WTC11 (cell line): ENCODE measurements around the gene ZBTB20. TPM values are rescaled to one million over a fixed set of nuclear protein-coding genes. Genes with fewer than 3 reads are reported as not detected.

Source experiments
- ATAC-seq: fragments of 200-7000 bp; cut with Tn5 transposase; 2 replicates; pipeline ENCODE4 v1.10.0; 2021; ENCODE audit warnings: mild to moderate bottlenecking, moderate library complexity
- CTCF ChIA-PET: fragments of 300-600 bp; sonication (Branson Sonifier 250); formaldehyde crosslinking; loops from one replicate; lab custom pipeline; 2021; ENCODE audit warnings: antibody characterized with exemption; lab: Charles Lee
- POLR2A ChIA-PET: fragments of 350-600 bp; sonication (Branson Sonifier 250); formaldehyde crosslinking; loops from one replicate; lab custom pipeline; 2021; ENCODE audit warnings: antibody characterized with exemption; lab: Charles Lee
- DNase-seq: peaks from one replicate; pipeline ENCODE4 v3.0.0; 2021; ENCODE audit warnings: low spot score
- H3K27ac Mint-ChIP-seq: 2 replicates; pipeline ENCODE4 v1.8.0; 2021; ENCODE audit warnings: mixed read lengths
- H3K27me3 Mint-ChIP-seq: 2 replicates; pipeline ENCODE4 v1.8.0; 2021; ENCODE audit warnings: low read depth, mild to moderate bottlenecking, moderate library complexity, mixed read lengths
- H3K36me3 Mint-ChIP-seq: 2 replicates; pipeline ENCODE4 v1.8.0; 2021; ENCODE audit warnings: mixed read lengths
- H3K4me1 Mint-ChIP-seq: 2 replicates; pipeline ENCODE4 v1.8.0; 2022; ENCODE audit warnings: mixed read lengths
- H3K4me3 Mint-ChIP-seq: 2 replicates; pipeline ENCODE4 v1.8.0; 2021; ENCODE audit warnings: mild to moderate bottlenecking, moderate library complexity, mixed read lengths
- H3K9me3 Mint-ChIP-seq: 2 replicates; pipeline ENCODE4 v1.8.0; 2021; ENCODE audit warnings: mixed read lengths
- AFF4 ChIP-seq: sonication (generic); formaldehyde crosslinking; IDR thresholded peaks from 2 replicates; pipeline ENCODE4 v1.8.1; 2023; ENCODE audit warnings: mild to moderate bottlenecking, missing genetic modification reagents, borderline replicate concordance
- ATF2 ChIP-seq: sonication (generic); formaldehyde crosslinking; IDR thresholded peaks from 2 replicates; pipeline ENCODE4 v1.8.1; 2022; ENCODE audit warnings: low read depth, missing genetic modification reagents, borderline replicate concordance
- E2F4 ChIP-seq: sonication (generic); formaldehyde crosslinking; IDR thresholded peaks from 2 replicates; pipeline ENCODE4 v1.8.1; 2022; ENCODE audit warnings: low read depth, mild to moderate bottlenecking, moderate library complexity, missing genetic modification reagents, borderline replicate concordance
- ELF4 ChIP-seq: sonication (generic); formaldehyde crosslinking; IDR thresholded peaks from 2 replicates; pipeline ENCODE4 v1.8.1; 2022; ENCODE audit warnings: low read depth, mild to moderate bottlenecking, moderate library complexity, missing genetic modification reagents
- FOXP1 ChIP-seq: sonication (generic); formaldehyde crosslinking; IDR thresholded peaks from 2 replicates; pipeline ENCODE4 v1.8.0; 2022; ENCODE audit warnings: missing genetic modification reagents, mild to moderate bottlenecking, moderate library complexity, borderline replicate concordance
- GRHL2 ChIP-seq: fragments of 250-450 bp; sonication (Bioruptor Pico); IDR thresholded peaks from 2 replicates; pipeline ENCODE4 v1.8.0; 2022; ENCODE audit warnings: mild to moderate bottlenecking, moderate library complexity; ENCODE audit not compliant: insufficient replicate concordance, severe bottlenecking
- GTF2I ChIP-seq: fragments of 250-450 bp; sonication (Bioruptor Pico); conservative IDR thresholded peaks from 2 replicates; pipeline ENCODE4 v1.4.0; 2021; ENCODE audit warnings: mild to moderate bottlenecking
- IRF1 ChIP-seq: sonication (generic); formaldehyde crosslinking; IDR thresholded peaks from 2 replicates; pipeline ENCODE4 v1.8.0; 2023; ENCODE audit warnings: missing genetic modification reagents
- MYBL2 ChIP-seq: sonication (generic); formaldehyde crosslinking; IDR thresholded peaks from 2 replicates; pipeline ENCODE4 v1.8.1; 2023; ENCODE audit warnings: mild to moderate bottlenecking, moderate library complexity, missing genetic modification reagents
- NFATC4 ChIP-seq: fragments of 250-450 bp; sonication (Bioruptor Pico); IDR thresholded peaks from 2 replicates; pipeline ENCODE4 v1.9.0; 2021; ENCODE audit warnings: mild to moderate bottlenecking
- STAT6 ChIP-seq: sonication (generic); formaldehyde crosslinking; conservative IDR thresholded peaks from 2 replicates; pipeline ENCODE4 v1.8.1; 2023; ENCODE audit warnings: mild to moderate bottlenecking, low read depth, missing genetic modification reagents, moderate library complexity
- ZBTB21 ChIP-seq: sonication (generic); formaldehyde crosslinking; IDR thresholded peaks from 2 replicates; pipeline ENCODE4 v1.8.1; 2023; ENCODE audit warnings: mild to moderate bottlenecking, missing genetic modification reagents, borderline replicate concordance
- ZNF219 ChIP-seq: sonication (generic); formaldehyde crosslinking; IDR thresholded peaks from 2 replicates; pipeline ENCODE4 v1.8.0; 2023; ENCODE audit warnings: missing genetic modification reagents, mild to moderate bottlenecking, borderline replicate concordance
- ZNF232 ChIP-seq: sonication (generic); formaldehyde crosslinking; IDR thresholded peaks from 2 replicates; pipeline ENCODE4 v1.8.0; 2022; ENCODE audit warnings: mild to moderate bottlenecking, missing genetic modification reagents
- total RNA-seq: library from RNA; stranded (reverse); gene quantifications from 3 replicates; pipeline ENCODE4 v1.2.3, GENCODE V29; 2021
- TF ChIP-seq, protein P1 (sequence below): sonication (generic); formaldehyde crosslinking; IDR thresholded peaks from 2 replicates; pipeline ENCODE4 v1.8.0; 2022; ENCODE audit warnings: missing genetic modification reagents
- TF ChIP-seq, protein P2 (sequence below): fragments of 250-450 bp; sonication (Bioruptor Pico); IDR thresholded peaks from 2 replicates; pipeline ENCODE4 v1.9.0; 2021; ENCODE audit warnings: moderate library complexity, mild to moderate bottlenecking, inconsistent platforms, borderline replicate concordance
- TF ChIP-seq, protein P3 (sequence below): sonication (generic); formaldehyde crosslinking; IDR thresholded peaks from 2 replicates; pipeline ENCODE4 v1.8.1; 2023; ENCODE audit warnings: mild to moderate bottlenecking, missing genetic modification reagents, moderate library complexity

Gene ZBTB20
- total RNA-seq, 1 experiment from 2014 or later: 1.5 TPM

- ATAC-seq (peak; percentile 44; the same call in 1 of the 2 replicates), DNase-seq (no peak)
- CTCF ChIA-PET: interaction anchor here (1.0 to 2.9 kb wide), 6 partner anchors 18 to 186 kb away, joined by 3 to 13 read pairs (median 4); no protein-coding TSS in a partner anchor
Observed at GRCh38 chr3:114362815-114363214, 784.3 kb downstream of the ZBTB20 start.

More at GRCh38 chr3:114362815-114363214, 784.3 kb downstream of the ZBTB20 start:
- Mint-ChIP-seq H3K4me1 (peaks cover 29% of the 10 kb centered on the region), H3K4me3 (no peak overlapping the region), H3K36me3 (no peaks in the 10 kb centered on the region), H3K27ac (no peak overlapping the region), H3K9me3 (no peaks in the 10 kb centered on the region), H3K27me3 (no peaks in the 10 kb centered on the region)
- POLR2A ChIA-PET: no interaction called here
- TF ChIP-seq ATF2 (no peak), MYBL2 (CRISPR knock-in tag) (no peak), NFATC4 (CRISPR knock-in tag) (no peak), STAT6 (CRISPR knock-in tag) (no peak), AFF4 (CRISPR knock-in tag) (no peak), GTF2I (no peak), GRHL2 (no peak), FOXP1 (CRISPR knock-in tag) (no peak), IRF1 (no peak), ZNF219 (CRISPR knock-in tag) (no peak), E2F4 (no peak), ELF4 (CRISPR knock-in tag) (no peak), ZNF232 (CRISPR knock-in tag) (no peak), ZBTB21 (CRISPR knock-in tag) (no peak)
- TF ChIP-seq, protein P1, sequence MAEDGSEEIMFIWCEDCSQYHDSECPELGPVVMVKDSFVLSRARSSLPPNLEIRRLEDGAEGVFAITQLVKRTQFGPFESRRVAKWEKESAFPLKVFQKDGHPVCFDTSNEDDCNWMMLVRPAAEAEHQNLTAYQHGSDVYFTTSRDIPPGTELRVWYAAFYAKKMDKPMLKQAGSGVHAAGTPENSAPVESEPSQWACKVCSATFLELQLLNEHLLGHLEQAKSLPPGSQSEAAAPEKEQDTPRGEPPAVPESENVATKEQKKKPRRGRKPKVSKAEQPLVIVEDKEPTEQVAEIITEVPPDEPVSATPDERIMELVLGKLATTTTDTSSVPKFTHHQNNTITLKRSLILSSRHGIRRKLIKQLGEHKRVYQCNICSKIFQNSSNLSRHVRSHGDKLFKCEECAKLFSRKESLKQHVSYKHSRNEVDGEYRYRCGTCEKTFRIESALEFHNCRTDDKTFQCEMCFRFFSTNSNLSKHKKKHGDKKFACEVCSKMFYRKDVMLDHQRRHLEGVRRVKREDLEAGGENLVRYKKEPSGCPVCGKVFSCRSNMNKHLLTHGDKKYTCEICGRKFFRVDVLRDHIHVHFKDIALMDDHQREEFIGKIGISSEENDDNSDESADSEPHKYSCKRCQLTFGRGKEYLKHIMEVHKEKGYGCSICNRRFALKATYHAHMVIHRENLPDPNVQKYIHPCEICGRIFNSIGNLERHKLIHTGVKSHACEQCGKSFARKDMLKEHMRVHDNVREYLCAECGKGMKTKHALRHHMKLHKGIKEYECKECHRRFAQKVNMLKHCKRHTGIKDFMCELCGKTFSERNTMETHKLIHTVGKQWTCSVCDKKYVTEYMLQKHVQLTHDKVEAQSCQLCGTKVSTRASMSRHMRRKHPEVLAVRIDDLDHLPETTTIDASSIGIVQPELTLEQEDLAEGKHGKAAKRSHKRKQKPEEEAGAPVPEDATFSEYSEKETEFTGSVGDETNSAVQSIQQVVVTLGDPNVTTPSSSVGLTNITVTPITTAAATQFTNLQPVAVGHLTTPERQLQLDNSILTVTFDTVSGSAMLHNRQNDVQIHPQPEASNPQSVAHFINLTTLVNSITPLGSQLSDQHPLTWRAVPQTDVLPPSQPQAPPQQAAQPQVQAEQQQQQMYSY: no peak
- TF ChIP-seq, protein P2, sequence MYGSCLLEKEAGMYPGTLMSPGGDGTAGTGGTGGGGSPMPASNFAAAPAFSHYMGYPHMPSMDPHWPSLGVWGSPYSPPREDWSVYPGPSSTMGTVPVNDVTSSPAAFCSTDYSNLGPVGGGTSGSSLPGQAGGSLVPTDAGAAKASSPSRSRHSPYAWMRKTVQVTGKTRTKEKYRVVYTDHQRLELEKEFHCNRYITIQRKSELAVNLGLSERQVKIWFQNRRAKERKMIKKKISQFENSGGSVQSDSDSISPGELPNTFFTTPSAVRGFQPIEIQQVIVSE: no peak
- TF ChIP-seq, protein P3, sequence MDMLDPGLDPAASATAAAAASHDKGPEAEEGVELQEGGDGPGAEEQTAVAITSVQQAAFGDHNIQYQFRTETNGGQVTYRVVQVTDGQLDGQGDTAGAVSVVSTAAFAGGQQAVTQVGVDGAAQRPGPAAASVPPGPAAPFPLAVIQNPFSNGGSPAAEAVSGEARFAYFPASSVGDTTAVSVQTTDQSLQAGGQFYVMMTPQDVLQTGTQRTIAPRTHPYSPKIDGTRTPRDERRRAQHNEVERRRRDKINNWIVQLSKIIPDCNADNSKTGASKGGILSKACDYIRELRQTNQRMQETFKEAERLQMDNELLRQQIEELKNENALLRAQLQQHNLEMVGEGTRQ (CRISPR knock-in tag): no peak
- TF ChIP-seq, all 79 proteins: peak for 0
